ENCODE data around the gene IL16.
"Not testable (repeated sequence)": the region's sequence is repeated elsewhere in the genome, so short reads cannot be mapped to it uniquely, and the experiment has no call there.

The IL16 gene

GRCh38 chr15:81326466-81327212, 130.0 kb downstream of the IL16 start:
- no peak for DNase-seq
- no peak overlapping the region for H3K4me3 ChIP-seq (ENCODE audit: low read depth, low read length)
- H3K27me3 ChIP-seq (ENCODE audit: insufficient read depth, low read depth, severe bottlenecking): no peaks in the 10 kb centered on the region
- TF ChIP-seq CTCF (IDR thresholded peaks at IDR 0.05; ENCODE audit: low read depth, low read length): no peak
- no peaks in the 10 kb centered on the region for H3K36me3 ChIP-seq
- no peaks in the 10 kb centered on the region for H3K9me3 ChIP-seq (ENCODE audit: severe bottlenecking)
- H3K27ac ChIP-seq: no peak overlapping the region

- Histone ChIP-seq H3K27ac (no peak overlapping the region), H3K4me3 (ENCODE audit: low read depth, low read length) (no peak overlapping the region), H3K27me3 (ENCODE audit: insufficient read depth, low read depth, severe bottlenecking) (no peaks in the 10 kb centered on the region), H3K9me3 (ENCODE audit: severe bottlenecking) (no peaks in the 10 kb centered on the region), H3K36me3 (no peaks in the 10 kb centered on the region)
- DNase-seq: no peak
- TF ChIP-seq CTCF (IDR thresholded peaks at IDR 0.05; ENCODE audit: low read depth, low read length): no peak
These were observed 130.8 kb downstream of the IL16 start for GRCh38 chr15:81327516-81327915.

- no peak for DNase-seq
- Histone ChIP-seq H3K27ac (no peak overlapping the region), H3K36me3 (no peaks in the 10 kb centered on the region), H3K9me3 (ENCODE audit: severe bottlenecking) (no peaks in the 10 kb centered on the region), H3K4me3 (ENCODE audit: low read depth, low read length) (no peak overlapping the region), H3K27me3 (ENCODE audit: insufficient read depth, low read depth, severe bottlenecking) (no peaks in the 10 kb centered on the region)
- TF ChIP-seq CTCF (IDR thresholded peaks at IDR 0.05; ENCODE audit: low read depth, low read length): no peak
These were observed 132.8 kb downstream of the IL16 start for GRCh38 chr15:81329446-81329845.

- DNase-seq: no peak
- Histone ChIP-seq H3K4me3 (ENCODE audit: low read depth, low read length) (no peak overlapping the region), H3K9me3 (ENCODE audit: severe bottlenecking) (no peaks in the 10 kb centered on the region), H3K36me3 (no peaks in the 10 kb centered on the region), H3K27ac (no peak overlapping the region), H3K27me3 (ENCODE audit: insufficient read depth, low read depth, severe bottlenecking) (no peaks in the 10 kb centered on the region)
- no peak for TF ChIP-seq CTCF (IDR thresholded peaks at IDR 0.05; ENCODE audit: low read depth, low read length)
These were observed 133.8 kb downstream of the IL16 start for GRCh38 chr15:81330366-81331090.

GRCh38 chr15:81331141-81331540, 134.5 kb downstream of the IL16 start:
- H3K4me3 ChIP-seq (ENCODE audit: low read depth, low read length); H3K36me3 ChIP-seq; H3K9me3 ChIP-seq (ENCODE audit: severe bottlenecking): not testable (repeated sequence)

GRCh38 chr15:81331600-81331999, 134.9 kb downstream of the IL16 start:
- no peak overlapping the region for H3K27ac ChIP-seq
- H3K36me3 ChIP-seq: no peaks in the 10 kb centered on the region
- H3K27me3 ChIP-seq (ENCODE audit: insufficient read depth, low read depth, severe bottlenecking): no peaks in the 10 kb centered on the region
- no peaks in the 10 kb centered on the region for H3K9me3 ChIP-seq (ENCODE audit: severe bottlenecking)
- no peak for TF ChIP-seq CTCF (IDR thresholded peaks at IDR 0.05; ENCODE audit: low read depth, low read length)
- no peak overlapping the region for H3K4me3 ChIP-seq (ENCODE audit: low read depth, low read length)
- no peak for DNase-seq

More at GRCh38 chr15:81331141-81331540, 134.5 kb downstream of the IL16 start:
- H3K27me3 ChIP-seq (ENCODE audit: insufficient read depth, low read depth, severe bottlenecking); DNase-seq; H3K27ac ChIP-seq: not testable (repeated sequence)

Measured in WERI-Rb-1 (cell line).